ENCODE data around the gene RALGAPA2. TPM values are rescaled to one million over a fixed set of nuclear protein-coding genes. Genes with fewer than 3 reads are reported as not detected.

Gene RALGAPA2
- total RNA-seq, 1 experiment from 2014 or later, result 10.8 TPM

DNA sequence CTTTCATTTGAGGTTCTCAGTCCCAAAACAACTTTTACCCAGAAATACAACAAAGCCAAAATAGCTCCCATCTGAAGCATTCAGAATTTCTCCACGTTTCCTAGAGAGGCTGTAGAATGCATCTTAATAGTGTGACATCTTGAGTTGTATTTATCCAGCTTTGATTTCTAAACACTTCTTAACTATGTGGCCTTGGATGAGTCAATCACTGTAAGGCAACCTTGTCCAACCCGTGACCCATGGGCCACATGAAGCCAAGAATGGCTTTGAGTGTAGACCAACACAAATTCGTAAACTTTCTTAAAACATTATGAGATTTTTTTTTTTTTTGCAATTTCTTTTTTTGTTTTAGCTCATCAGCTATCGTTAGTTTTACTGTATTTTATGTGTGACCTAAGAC is 108.1 kb downstream of the RALGAPA2 start:
- RAD21 ChIA-PET (ENCODE audit: low non-redundant PET in 1 of 2, low total read pairs in 2 of 2, uncharacterized antibody in 2 of 2, unreplicated experiment in 2 of 2), result no interaction called here

DNA sequence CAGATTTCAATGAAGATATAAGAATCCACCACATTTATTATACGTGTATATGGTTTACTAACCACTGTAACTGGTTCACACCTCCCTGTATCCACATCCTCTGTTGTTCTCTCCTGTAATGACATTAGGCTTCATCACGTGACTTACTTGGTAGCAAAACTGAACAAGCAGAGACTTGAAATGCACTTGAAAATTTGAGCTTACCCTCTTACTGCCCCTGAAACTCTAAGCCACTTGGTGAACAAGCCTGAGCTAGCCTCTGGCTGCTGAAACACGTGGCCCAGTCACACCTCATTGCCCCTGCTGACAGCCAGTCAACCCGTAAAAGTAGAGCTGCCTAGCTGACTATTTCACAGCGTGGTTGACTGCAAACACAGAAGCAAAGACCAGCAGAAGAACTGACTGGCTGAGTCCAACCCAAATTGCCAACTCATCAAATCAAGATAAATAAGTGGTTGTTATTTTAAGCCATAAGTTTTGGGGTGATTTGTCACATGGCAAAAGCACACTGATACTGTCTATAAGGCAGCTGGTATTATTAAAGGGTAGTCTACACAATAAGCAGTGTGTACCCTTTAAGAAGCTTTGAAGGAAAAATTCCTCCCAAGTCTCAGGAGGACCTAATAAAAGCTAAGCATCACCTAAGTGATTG is 109.0 kb downstream of the RALGAPA2 start:
- Histone ChIP-seq H2AFZ (ENCODE audit: low read depth, low read length, poor library complexity, severe bottlenecking) (no peak overlapping the region), H3K27me3 (ENCODE audit: insufficient read depth, low read length) (no peaks in the 10 kb centered on the region), H3K4me2 (ENCODE audit: low read length) (no peak overlapping the region), H3K9me3 (ENCODE audit: control insufficient read depth in 1 of 2, insufficient read depth in 1 of 2, low read depth in 1 of 2, low read length in 2 of 2) (no peaks in the 10 kb centered on the region), H3K9me2 (ENCODE audit: insufficient read depth) (no peaks in the 10 kb centered on the region), H3K4me3 (replicated peaks in 1 of 2; ENCODE audit: low read depth in 1 of 2, low read length in 2 of 2) (no peak overlapping the region), H3K27ac (ENCODE audit: low read depth, low read length) (no peak overlapping the region), H3K79me2 (ENCODE audit: insufficient read depth, low read length) (no peaks in the 10 kb centered on the region), H3K4me1 (ENCODE audit: control insufficient read depth in 1 of 2, insufficient read depth in 2 of 2, low read length in 2 of 2) (no peaks in the 10 kb centered on the region), H3K36me3 (ENCODE audit: control insufficient read depth in 1 of 2, insufficient read depth in 2 of 2, low read length in 2 of 2) (no peaks in the 10 kb centered on the region), H3K9ac (ENCODE audit: low read length) (no peak overlapping the region), H4K20me1 (ENCODE audit: insufficient read depth) (no peaks in the 10 kb centered on the region; the same call in 1 of the 2 replicates)
- intact Hi-C loops (cut with micrococcal nuclease), result no loop called here
- CTCF ChIA-PET, result interaction anchor here (1.2 kb wide), 1 partner anchor 9 kb away, joined by 3 read pairs; no protein-coding TSS in a partner anchor
- TF ChIP-seq EGR1 (IDR thresholded peaks at IDR 0.05; ENCODE audit: low read depth), result no peak
- TF ChIP-seq, protein P1, sequence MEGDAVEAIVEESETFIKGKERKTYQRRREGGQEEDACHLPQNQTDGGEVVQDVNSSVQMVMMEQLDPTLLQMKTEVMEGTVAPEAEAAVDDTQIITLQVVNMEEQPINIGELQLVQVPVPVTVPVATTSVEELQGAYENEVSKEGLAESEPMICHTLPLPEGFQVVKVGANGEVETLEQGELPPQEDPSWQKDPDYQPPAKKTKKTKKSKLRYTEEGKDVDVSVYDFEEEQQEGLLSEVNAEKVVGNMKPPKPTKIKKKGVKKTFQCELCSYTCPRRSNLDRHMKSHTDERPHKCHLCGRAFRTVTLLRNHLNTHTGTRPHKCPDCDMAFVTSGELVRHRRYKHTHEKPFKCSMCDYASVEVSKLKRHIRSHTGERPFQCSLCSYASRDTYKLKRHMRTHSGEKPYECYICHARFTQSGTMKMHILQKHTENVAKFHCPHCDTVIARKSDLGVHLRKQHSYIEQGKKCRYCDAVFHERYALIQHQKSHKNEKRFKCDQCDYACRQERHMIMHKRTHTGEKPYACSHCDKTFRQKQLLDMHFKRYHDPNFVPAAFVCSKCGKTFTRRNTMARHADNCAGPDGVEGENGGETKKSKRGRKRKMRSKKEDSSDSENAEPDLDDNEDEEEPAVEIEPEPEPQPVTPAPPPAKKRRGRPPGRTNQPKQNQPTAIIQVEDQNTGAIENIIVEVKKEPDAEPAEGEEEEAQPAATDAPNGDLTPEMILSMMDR (IDR thresholded peaks at IDR 0.05 in 2 of 3, conservative IDR thresholded peaks at IDR 0.05 in 1 of 3; ENCODE audit: borderline replicate concordance in 1 of 3, insufficient read depth in 1 of 3, low read depth in 2 of 3, low read length in 2 of 3), result no peak
- TF ChIP-seq, protein P2, sequence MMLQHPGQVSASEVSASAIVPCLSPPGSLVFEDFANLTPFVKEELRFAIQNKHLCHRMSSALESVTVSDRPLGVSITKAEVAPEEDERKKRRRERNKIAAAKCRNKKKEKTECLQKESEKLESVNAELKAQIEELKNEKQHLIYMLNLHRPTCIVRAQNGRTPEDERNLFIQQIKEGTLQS (IDR thresholded peaks at IDR 0.05), result no peak
- no peak for TF ChIP-seq SIN3A (IDR thresholded peaks at IDR 0.05; ENCODE audit: low read depth)
- TF ChIP-seq, protein P3, sequence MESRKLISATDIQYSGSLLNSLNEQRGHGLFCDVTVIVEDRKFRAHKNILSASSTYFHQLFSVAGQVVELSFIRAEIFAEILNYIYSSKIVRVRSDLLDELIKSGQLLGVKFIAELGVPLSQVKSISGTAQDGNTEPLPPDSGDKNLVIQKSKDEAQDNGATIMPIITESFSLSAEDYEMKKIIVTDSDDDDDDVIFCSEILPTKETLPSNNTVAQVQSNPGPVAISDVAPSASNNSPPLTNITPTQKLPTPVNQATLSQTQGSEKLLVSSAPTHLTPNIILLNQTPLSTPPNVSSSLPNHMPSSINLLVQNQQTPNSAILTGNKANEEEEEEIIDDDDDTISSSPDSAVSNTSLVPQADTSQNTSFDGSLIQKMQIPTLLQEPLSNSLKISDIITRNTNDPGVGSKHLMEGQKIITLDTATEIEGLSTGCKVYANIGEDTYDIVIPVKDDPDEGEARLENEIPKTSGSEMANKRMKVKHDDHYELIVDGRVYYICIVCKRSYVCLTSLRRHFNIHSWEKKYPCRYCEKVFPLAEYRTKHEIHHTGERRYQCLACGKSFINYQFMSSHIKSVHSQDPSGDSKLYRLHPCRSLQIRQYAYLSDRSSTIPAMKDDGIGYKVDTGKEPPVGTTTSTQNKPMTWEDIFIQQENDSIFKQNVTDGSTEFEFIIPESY (IDR thresholded peaks at IDR 0.05; ENCODE audit: extremely low read depth, insufficient replicate concordance, low read length), result no peak
- TF ChIP-seq POLR2AphosphoS5 (IDR thresholded peaks at IDR 0.05; ENCODE audit: low read depth, low read length), result no peak
- no peak for TF ChIP-seq SP1 (IDR thresholded peaks at IDR 0.05; ENCODE audit: low read depth)
- no peak for TF ChIP-seq ELF1 (IDR thresholded peaks at IDR 0.05; ENCODE audit: borderline replicate concordance, low read depth)
- TF ChIP-seq FOSL1 (IDR thresholded peaks at IDR 0.05; ENCODE audit: low read depth), result no peak
- DNase-seq (ENCODE audit: low read depth, low spot score), result no peak
- RAD21 ChIA-PET (ENCODE audit: low non-redundant PET in 1 of 2, low total read pairs in 2 of 2, uncharacterized antibody in 2 of 2, unreplicated experiment in 2 of 2), result no interaction called here
- BruUV-seq (replicated peaks), result no TSS peak
- no peak for ATAC-seq
- POLR2A ChIA-PET, result no interaction called here

More for the DNA sequence above, 108.1 kb downstream of the RALGAPA2 start:
- DNase-seq (ENCODE audit: low read depth, low spot score), result no peak
- Histone ChIP-seq H2AFZ (ENCODE audit: low read depth, low read length, poor library complexity, severe bottlenecking) (no peak overlapping the region), H3K4me2 (ENCODE audit: low read length) (no peak overlapping the region), H3K27ac (ENCODE audit: low read depth, low read length) (no peak overlapping the region), H3K9me2 (ENCODE audit: insufficient read depth) (no peaks in the 10 kb centered on the region), H3K27me3 (ENCODE audit: insufficient read depth, low read length) (no peaks in the 10 kb centered on the region), H3K9ac (ENCODE audit: low read length) (no peak overlapping the region), H3K9me3 (ENCODE audit: control insufficient read depth in 1 of 2, insufficient read depth in 1 of 2, low read depth in 1 of 2, low read length in 2 of 2) (no peaks in the 10 kb centered on the region), H4K20me1 (ENCODE audit: insufficient read depth) (no peaks in the 10 kb centered on the region; the same call in 1 of the 2 replicates), H3K4me1 (ENCODE audit: control insufficient read depth in 1 of 2, insufficient read depth in 2 of 2, low read length in 2 of 2) (no peaks in the 10 kb centered on the region), H3K4me3 (replicated peaks in 1 of 2; ENCODE audit: low read depth in 1 of 2, low read length in 2 of 2) (no peak overlapping the region), H3K36me3 (ENCODE audit: control insufficient read depth in 1 of 2, insufficient read depth in 2 of 2, low read length in 2 of 2) (no peaks in the 10 kb centered on the region), H3K79me2 (ENCODE audit: insufficient read depth, low read length) (no peaks in the 10 kb centered on the region)
- POLR2A ChIA-PET, result no interaction called here
- TF ChIP-seq YY1 (IDR thresholded peaks at IDR 0.05; ENCODE audit: extremely low read depth, insufficient replicate concordance, low read depth, low read length) (no peak), SRF (IDR thresholded peaks at IDR 0.05; ENCODE audit: low read depth) (no peak)
- intact Hi-C loops (cut with micrococcal nuclease), result no loop called here
- no peak for ATAC-seq
- CTCF ChIA-PET, result interaction anchor here (1.1 kb wide), 1 partner anchor 11 kb away, joined by 6 read pairs; no protein-coding TSS in a partner anchor
- BruUV-seq (replicated peaks), result no TSS peak

Data from HCT116 (cell line).